IMR-90 (cell line): ENCODE data around the gene NFIA. TPM values are rescaled to one million over a fixed set of nuclear protein-coding genes. Genes with fewer than 3 reads are reported as not detected.

ENCODE experiments used
- ATAC-seq: fragments of 200-7000 bp; cut with Tn5 transposase; 2 replicates; pipeline ENCODE4 v1.9.1; 2020; ENCODE audit warnings: low read depth, mild to moderate bottlenecking, moderate library complexity
- BruUV-seq: library from RNA; stranded (reverse); fragments of 400-500 nt; replicated peaks from 2 replicates; lab custom pipeline; 2021; lab: Mats Ljungman, UMichigan
- CTCF ChIA-PET: fragments of 300-600 bp; formaldehyde crosslinking; extraction: SDS; loops from one replicate; lab custom pipeline; 2021; ENCODE audit warnings: antibody characterized with exemption; lab: Yijun Ruan, JAX
- POLR2A ChIA-PET: fragments of 300-600 bp; sonication (Branson Sonifier 250); formaldehyde crosslinking; loops from one replicate; lab custom pipeline; 2022; ENCODE audit warnings: antibody characterized with exemption; ENCODE audit not compliant: unreplicated experiment; lab: Charles Lee
- DNase-seq: peaks from one replicate; pipeline ENCODE4 v3.0.0; 2013
- H2AFZ ChIP-seq: replicated peaks from 2 replicates; pipeline ENCODE3; 2013; ENCODE audit warnings: low read length, mild to moderate bottlenecking; ENCODE audit not compliant: poor library complexity
- H2AK5ac ChIP-seq: 2 replicates; pipeline ENCODE4 v1.6.1; 2013; ENCODE audit warnings: low read depth, low read length, inconsistent platforms
- H2AK9ac ChIP-seq: replicated peaks from 2 replicates; pipeline ENCODE3; 2013; ENCODE audit warnings: mild to moderate bottlenecking, low read depth, low read length, moderate library complexity; ENCODE audit not compliant: poor library complexity
- H2BK120ac ChIP-seq: 2 replicates; pipeline ENCODE4 v1.6.1; 2013; ENCODE audit warnings: low read depth, low read length, inconsistent platforms
- H2BK15ac ChIP-seq: 3 replicates; pipeline ENCODE4 v1.6.1; 2013; ENCODE audit warnings: low read depth, low read length, inconsistent platforms
- H2BK20ac ChIP-seq: 2 replicates; pipeline ENCODE4 v1.6.1; 2013; ENCODE audit warnings: low read depth, mild to moderate bottlenecking, inconsistent platforms, low read length, moderate library complexity
- H2BK5ac ChIP-seq: 2 replicates; pipeline ENCODE4 v1.6.1; 2013; ENCODE audit warnings: mild to moderate bottlenecking, low read depth, low read length, inconsistent platforms; ENCODE audit not compliant: poor library complexity, severe bottlenecking
- H3K14ac ChIP-seq: replicated peaks from 2 replicates; pipeline ENCODE4 v1.6.1; 2013; ENCODE audit warnings: low read depth, low read length, inconsistent platforms
- H3K18ac ChIP-seq: 2 replicates; pipeline ENCODE4 v1.6.1; 2013; ENCODE audit warnings: low read depth, low read length, control low read depth
- H3K23ac ChIP-seq: 2 replicates; pipeline ENCODE4 v1.6.1; 2013; ENCODE audit warnings: low read depth, low read length, inconsistent platforms
- H3K27ac ChIP-seq: 2 replicates; pipeline ENCODE4 v1.5.1; 2013; ENCODE audit warnings: mild to moderate bottlenecking, control low read depth, low read length; ENCODE audit not compliant: insufficient read depth
- H3K27me3 ChIP-seq: 2 replicates; pipeline ENCODE4 v1.6.1; 2013; ENCODE audit warnings: low read length; ENCODE audit not compliant: control insufficient read depth, insufficient read depth
- H3K36me3 ChIP-seq: 2 replicates; pipeline ENCODE4 v1.6.1; 2013; ENCODE audit warnings: low read length, mixed read lengths; ENCODE audit not compliant: control insufficient read depth, insufficient read depth
- H3K4ac ChIP-seq: 2 replicates; pipeline ENCODE4 v1.6.1; 2013; ENCODE audit warnings: low read depth, low read length, inconsistent platforms
- H3K4me1 ChIP-seq: 2 replicates; pipeline ENCODE4 v1.6.1; 2013; ENCODE audit warnings: low read length, mixed read lengths; ENCODE audit not compliant: control insufficient read depth, insufficient read depth
- H3K4me2 ChIP-seq: 2 replicates; pipeline ENCODE4 v1.6.1; 2013; ENCODE audit warnings: low read depth, mild to moderate bottlenecking, control low read depth, low read length, moderate library complexity
- H3K4me3 ChIP-seq: 2 replicates; pipeline ENCODE4 v1.5.1; 2013; ENCODE audit warnings: low read depth, mild to moderate bottlenecking, control low read depth, low read length, moderate library complexity; ENCODE audit not compliant: insufficient read depth
- H3K56ac ChIP-seq: 2 replicates; pipeline ENCODE4 v1.6.1; 2013; ENCODE audit warnings: low read length, inconsistent platforms; ENCODE audit not compliant: insufficient read depth; ENCODE audit errors: extremely low read depth
- H3K79me1 ChIP-seq, 2 experiments: 2 replicates each; pipeline ENCODE4 v1.6.1; 2013; ENCODE audit warnings: low read length in 2 of 2, inconsistent platforms in 1 of 2, low read depth in 1 of 2
- H3K9ac ChIP-seq: 2 replicates; pipeline ENCODE4 v1.6.1; 2013; ENCODE audit warnings: low read depth, low read length, control low read depth
- H3K9me1 ChIP-seq: 2 replicates; pipeline ENCODE4 v1.6.1; 2013; ENCODE audit warnings: low read length, inconsistent platforms; ENCODE audit not compliant: insufficient read depth
- H3K9me3 ChIP-seq: 2 replicates; pipeline ENCODE4 v1.6.1; 2013; ENCODE audit warnings: low read length; ENCODE audit not compliant: control insufficient read depth, insufficient read depth
- H4K20me1 ChIP-seq: 2 replicates; pipeline ENCODE4 v1.6.1; 2013; ENCODE audit warnings: low read length, inconsistent platforms; ENCODE audit not compliant: insufficient read depth
- H4K5ac ChIP-seq: 2 replicates; pipeline ENCODE4 v1.6.1; 2013; ENCODE audit warnings: mild to moderate bottlenecking, low read depth, low read length, control low read depth
- H4K8ac ChIP-seq, 2 experiments: 2 replicates each; pipeline ENCODE4 v1.6.1; 2013; ENCODE audit warnings: low read depth in 2 of 2, low read length in 2 of 2, control low read depth in 1 of 2, inconsistent platforms in 1 of 2
- H4K91ac ChIP-seq: 2 replicates; pipeline ENCODE4 v1.6.1; 2013; ENCODE audit warnings: low read depth, low read length, inconsistent platforms; ENCODE audit not compliant: insufficient read depth
- MAFK ChIP-seq: IDR thresholded peaks from 2 replicates; pipeline ENCODE4 v1.6.1; 2012; ENCODE audit warnings: low read depth, low read length, improper control_type of control experiment
- POLR2A ChIP-seq: IDR thresholded peaks from 2 replicates; pipeline ENCODE4 v1.6.1; 2012; ENCODE audit warnings: mild to moderate bottlenecking, low read depth, low read length
- WGBS, 2 experiments: methylation state at CpG; one replicate each; pipeline versions ENCODE4 v1.1.5 to v1.1.7; 2013; ENCODE audit warnings: missing lambda C conversion rate in 2 of 2; ENCODE audit not compliant: insufficient read length in 1 of 2; ENCODE audit errors: extremely low coverage in 2 of 2; 5-methylcytosine and 5-hydroxymethylcytosine counted together
- dilution Hi-C: fragments of 300-500 bp; cut with HindIII; formaldehyde crosslinking; loops from one replicate; pipeline ENCODE4 v1.14.3; 2018; ENCODE audit warnings: low sequenced_read_pairs; ENCODE audit not compliant: unreplicated experiment
- in situ Hi-C: fragments of 300-500 bp; cut with MboI; formaldehyde crosslinking; loops from 3 replicates; pipeline ENCODE4 v1.14.3; 2019; ENCODE audit warnings: low sequenced_read_pairs, inconsistent platforms, mixed read lengths
- intact Hi-C: fragments of 100-400 bp; cut with micrococcal nuclease; formaldehyde crosslinking; loops from 2 replicates; pipeline ENCODE4 v1.10.0; 2022
- polyA plus RNA-seq, 3 experiments: library from polyadenylated mRNA; depleted of rRNA; stranded (reverse); fragments of >200 nt; gene quantifications; 2 replicates each; pipeline ENCODE4 v1.2.3, GENCODE V29; 2012; ENCODE audit warnings: low replicate concordance in 1 of 3
- total RNA-seq: library from RNA; depleted of rRNA; stranded (reverse); fragments of >200 nt; gene quantifications from 2 replicates; pipeline ENCODE4 v1.2.3, GENCODE V29; 2012

NFIA gene
- total and polyA plus RNA-seq, 2 of the 4 experiments (the other 2 are of a cell fraction): 1.6 to 2.2 TPM

DNA sequence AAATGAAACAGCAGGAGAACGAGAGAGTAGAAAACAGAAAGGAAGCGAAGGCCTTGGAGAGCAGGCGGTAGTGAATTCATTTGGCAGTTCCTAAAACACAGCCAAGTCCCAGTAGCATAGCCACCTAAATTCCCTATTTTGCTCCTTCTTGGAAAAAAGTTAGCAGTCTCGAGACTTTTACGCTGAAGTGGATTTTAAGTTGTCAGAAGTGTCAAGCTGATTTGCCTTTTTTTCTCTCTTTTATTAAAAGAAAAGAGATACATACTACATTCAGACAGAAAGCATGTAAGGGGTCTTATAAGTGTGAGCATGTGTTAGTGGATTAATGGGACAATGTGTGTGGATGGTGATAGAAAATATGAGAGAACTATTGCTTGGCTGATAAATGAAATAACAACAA, 19.2 kb downstream of the NFIA start:
- Histone ChIP-seq H4K20me1 (no peaks in the 10 kb centered on the region), H3K23ac (no peak overlapping the region), H3K27me3 (no peaks in the 10 kb centered on the region), H4K8ac (no peak overlapping the region), H3K36me3 (no peaks in the 10 kb centered on the region), H3K27ac (no peak overlapping the region), H3K56ac (no peak overlapping the region), H3K4me3 (no peak overlapping the region), H2AFZ (no peak overlapping the region), H4K5ac (no peak overlapping the region), H3K9me3 (no peaks in the 10 kb centered on the region), H2BK5ac (no peak overlapping the region), H3K9ac (no peak overlapping the region), H2BK15ac (no peak overlapping the region), H3K14ac (no peak overlapping the region), H2AK5ac (no peak overlapping the region), H3K9me1 (no peaks in the 10 kb centered on the region), H2AK9ac (no peak overlapping the region), H3K4me1 (no peaks in the 10 kb centered on the region), H3K4me2 (peak overlapping the region; percentile 27; the same call in 1 of the 2 replicates), H3K4ac (no peak overlapping the region), H3K79me1 (no peaks in the 10 kb centered on the region), H4K91ac (no peak overlapping the region), H2BK20ac (no peak overlapping the region), H3K18ac (no peak overlapping the region), H2BK120ac (no peak overlapping the region)
- POLR2A ChIA-PET: interaction anchor here (0.7 kb wide), 1 partner anchor 952 kb away, joined by 9 read pairs; no protein-coding TSS in a partner anchor
- no peak for DNase-seq
- no peak for TF ChIP-seq POLR2A
- no peak for TF ChIP-seq MAFK
- intact Hi-C loops (no loop called here), in situ Hi-C loops (no loop called here), dilution Hi-C loops (no loop called here)
- CTCF ChIA-PET: no interaction called here
- no peak for ATAC-seq
- no CpG with 5 or more reads among the region's 5 CpGs for WGBS, 2 experiments
- no TSS peak for BruUV-seq
